H1 (cell line): ENCODE results near the gene UPP1. TPM values are rescaled to one million over a fixed set of nuclear protein-coding genes. Genes with fewer than 3 reads are reported as not detected.
A peak's percentile ranks its signal among the peaks of the same experiment; 100 is the strongest.

Experiments
- CTCF ChIA-PET: fragments of 300-600 bp; sonication (Branson Sonifier 250); formaldehyde crosslinking; loops from one replicate; lab custom pipeline; 2021; ENCODE audit not compliant: partially characterized antibody; lab: Charles Lee
- POLR2A ChIA-PET: fragments of 300-600 bp; sonication (Branson Sonifier 250); formaldehyde crosslinking; loops from one replicate; lab custom pipeline; 2021; ENCODE audit warnings: inconsistent platforms; ENCODE audit not compliant: partially characterized antibody; lab: Charles Lee
- DNase-seq, 2 experiments: peaks; one replicate each; pipeline versions ENCODE4 v3.0.0 to v3.0.0-alpha.2; 2010 to 2022; ENCODE audit warnings: low spot score in 2 of 2, low read depth in 1 of 2, mixed read lengths in 1 of 2
- FAIRE-seq: peaks from 2 replicates; lab custom pipeline; 2011; peaks lifted over from hg19 to GRCh38; lab: Jason Lieb, UNC
- H2AFZ ChIP-seq: 2 replicates; pipeline ENCODE4 v1.8.1; 2012; ENCODE audit warnings: low read length, inconsistent platforms
- H2AK5ac ChIP-seq: 2 replicates; pipeline ENCODE4 v1.6.1; 2013; ENCODE audit warnings: low read depth, low read length
- H2BK120ac ChIP-seq: replicated peaks from 2 replicates; pipeline ENCODE3; 2013; ENCODE audit warnings: low read depth, low read length, inconsistent platforms
- H2BK12ac ChIP-seq: 2 replicates; pipeline ENCODE4 v1.6.1; 2013; ENCODE audit warnings: low read depth, low read length
- H2BK15ac ChIP-seq: 2 replicates; pipeline ENCODE4 v1.6.1; 2013; ENCODE audit warnings: low read length
- H2BK20ac ChIP-seq: 2 replicates; pipeline ENCODE4 v1.6.1; 2013; ENCODE audit warnings: low read length
- H2BK5ac ChIP-seq: 2 replicates; pipeline ENCODE4 v1.6.1; 2013; ENCODE audit warnings: low read depth, low read length
- H3K14ac ChIP-seq: 2 replicates; pipeline ENCODE4 v1.6.1; 2013; ENCODE audit warnings: inconsistent platforms; ENCODE audit not compliant: insufficient read length
- H3K18ac ChIP-seq: 2 replicates; pipeline ENCODE4 v1.6.1; 2013; ENCODE audit warnings: low read length; ENCODE audit errors: extremely low read depth
- H3K23ac ChIP-seq: 2 replicates; pipeline ENCODE4 v1.6.1; 2013; ENCODE audit warnings: inconsistent platforms; ENCODE audit not compliant: insufficient read length
- H3K23me2 ChIP-seq: 2 replicates; pipeline ENCODE4 v1.6.1; 2013; ENCODE audit warnings: low read depth, low read length
- H3K27ac ChIP-seq: 2 replicates; pipeline ENCODE4 v1.6.1; 2011; ENCODE audit warnings: low read depth, low read length, inconsistent platforms
- H3K27me3 ChIP-seq, 4 experiments: replicated peaks in 1 of 4; 1 replicate in 1 of 4; 2 replicates in 3 of 4; pipeline versions ENCODE4 v1.6.1 to v1.8.1; 2011 to 2013; ENCODE audit warnings: low read length in 3 of 4, mild to moderate bottlenecking in 3 of 4, inconsistent platforms in 2 of 4, mixed read lengths in 2 of 4, moderate library complexity in 1 of 4; ENCODE audit not compliant: control insufficient read depth in 3 of 4, insufficient read depth in 3 of 4; ENCODE audit errors: extremely low read depth in 1 of 4
- H3K36me3 ChIP-seq, 4 experiments: 2 replicates each; pipeline versions ENCODE4 v1.6.1 to v1.8.1; 2011 to 2013; ENCODE audit warnings: mild to moderate bottlenecking in 4 of 4, low read length in 3 of 4, moderate library complexity in 2 of 4, control low read depth in 1 of 4, inconsistent platforms in 1 of 4; ENCODE audit not compliant: insufficient read depth in 4 of 4, control insufficient read depth in 2 of 4
- H3K4ac ChIP-seq: replicated peaks from 2 replicates; pipeline ENCODE3; 2013; ENCODE audit warnings: low read length, low read depth, mixed read lengths, inconsistent platforms; ENCODE audit not compliant: insufficient read length
- H3K4me1 ChIP-seq, 4 experiments: replicated peaks in 1 of 4; 1 replicate in 1 of 4; 2 replicates in 3 of 4; pipeline versions ENCODE4 v1.6.1 to v1.8.1; 2011 to 2013; ENCODE audit warnings: low read length in 3 of 4, inconsistent platforms in 2 of 4, mixed read lengths in 1 of 4; ENCODE audit not compliant: insufficient read depth in 4 of 4, control insufficient read depth in 3 of 4
- H3K4me2 ChIP-seq, 2 experiments: 2 replicates each; pipeline versions ENCODE4 v1.6.1 to v1.8.1; 2011 to 2013; ENCODE audit warnings: low read depth in 2 of 2, low read length in 2 of 2, control low read depth in 1 of 2, inconsistent platforms in 1 of 2, mild to moderate bottlenecking in 1 of 2; ENCODE audit not compliant: insufficient read depth in 1 of 2
- H3K4me3 ChIP-seq, 4 experiments: fragments of 200-600, 300-600 bp in 1 of 4; sonication (generic), shearing (Covaris generic), sonication (Bioruptor Twin) in 1 of 4; 2 replicates each; pipeline versions ENCODE4 v1.5.1 to v1.8.1; 2011 to 2016; ENCODE audit warnings: low read length in 4 of 4, low read depth in 3 of 4, control low read depth in 2 of 4, inconsistent platforms in 2 of 4, mild to moderate bottlenecking in 2 of 4, mixed read lengths in 1 of 4, moderate library complexity in 1 of 4; ENCODE audit not compliant: insufficient read depth in 2 of 4; ENCODE audit errors: extremely low read depth in 1 of 4
- H3K56ac ChIP-seq: replicated peaks from 2 replicates; pipeline ENCODE3; 2013; ENCODE audit warnings: low read depth, mild to moderate bottlenecking, mixed read lengths, low read length, inconsistent platforms; ENCODE audit not compliant: insufficient read length
- H3K79me1 ChIP-seq: 2 replicates; pipeline ENCODE4 v1.6.1; 2013; ENCODE audit warnings: low read depth, low read length, control low read depth
- H3K79me2 ChIP-seq, 2 experiments: 2 replicates each; pipeline versions ENCODE4 v1.6.1 to v1.8.1; 2012 to 2013; ENCODE audit warnings: low read length in 2 of 2, mild to moderate bottlenecking in 2 of 2, inconsistent platforms in 1 of 2; ENCODE audit not compliant: insufficient read depth in 2 of 2, control insufficient read depth in 1 of 2
- H3K9ac ChIP-seq, 4 experiments: replicated peaks in 1 of 4; 1 replicate in 1 of 4; 2 replicates in 3 of 4; pipeline versions ENCODE4 v1.6.1 to v1.8.1; 2011 to 2013; ENCODE audit warnings: low read depth in 3 of 4, low read length in 3 of 4, control low read depth in 2 of 4, mild to moderate bottlenecking in 2 of 4, moderate library complexity in 2 of 4, inconsistent platforms in 1 of 4; ENCODE audit errors: extremely low read depth in 1 of 4
- H3K9me3 ChIP-seq, 2 experiments: 2 replicates each; pipeline versions ENCODE4 v1.6.1 to v1.8.1; 2012 to 2013; ENCODE audit warnings: mild to moderate bottlenecking in 2 of 2, moderate library complexity in 2 of 2, control low read depth in 1 of 2, inconsistent platforms in 1 of 2, low read depth in 1 of 2, low read length in 1 of 2, mixed read lengths in 1 of 2; ENCODE audit not compliant: insufficient read depth in 2 of 2
- H4K20me1 ChIP-seq, 2 experiments: replicated peaks in 1 of 2; 2 replicates each; pipeline versions ENCODE3 to v1.8.1; 2011 to 2013; ENCODE audit warnings: inconsistent platforms in 2 of 2, low read length in 2 of 2, mild to moderate bottlenecking in 1 of 2; ENCODE audit not compliant: insufficient read depth in 2 of 2, control insufficient read depth in 1 of 2
- H4K5ac ChIP-seq: 2 replicates; pipeline ENCODE4 v1.6.1; 2013; ENCODE audit warnings: low read length, low read depth, mixed read lengths, inconsistent platforms; ENCODE audit not compliant: insufficient read length
- H4K8ac ChIP-seq: 2 replicates; pipeline ENCODE4 v1.8.0; 2013; ENCODE audit warnings: mild to moderate bottlenecking, moderate library complexity, low read length, inconsistent platforms; ENCODE audit not compliant: insufficient read depth; ENCODE audit errors: extremely low read depth
- H4K91ac ChIP-seq: replicated peaks from 2 replicates; pipeline ENCODE3; 2013; ENCODE audit warnings: low read length, mixed read lengths, inconsistent platforms; ENCODE audit not compliant: insufficient read length
- ATF3 ChIP-seq: IDR thresholded peaks from 2 replicates; pipeline ENCODE4 v1.6.1; 2011; ENCODE audit warnings: low read depth, mild to moderate bottlenecking, low read length; ENCODE audit not compliant: insufficient read depth
- E2F6 ChIP-seq: IDR thresholded peaks from 2 replicates; pipeline ENCODE4 v1.6.1; 2012; ENCODE audit warnings: inconsistent platforms
- HDAC2 ChIP-seq, 2 experiments: fragments of 300-600 bp in 1 of 2; sonication (generic) in 1 of 2; IDR thresholded peaks; 2 replicates each; pipeline ENCODE4 v1.6.1; 2011 to 2012; ENCODE audit warnings: low read depth in 2 of 2, low read length in 2 of 2, mild to moderate bottlenecking in 2 of 2, moderate library complexity in 2 of 2, borderline replicate concordance in 1 of 2, inconsistent platforms in 1 of 2
- RBBP5 ChIP-seq: IDR thresholded peaks from 2 replicates; pipeline ENCODE4 v1.7.1; 2012; ENCODE audit warnings: low read depth, mild to moderate bottlenecking, inconsistent platforms, low read length, moderate library complexity, borderline replicate concordance
- ZNF274 ChIP-seq: IDR thresholded peaks from 2 replicates; pipeline ENCODE4 v1.7.0; 2012; ENCODE audit warnings: low read length, borderline replicate concordance; ENCODE audit errors: extremely low read depth
- WGBS, 2 experiments: shearing (Covaris generic) in 1 of 2; methylation state at CpG; one replicate each; pipeline versions ENCODE4 v1.1.6 to v1.1.7; 2013 to 2015; ENCODE audit warnings: low lambda C conversion rate in 2 of 2, mixed read lengths in 2 of 2, inconsistent platforms in 1 of 2, low coverage in 1 of 2, missing lambda C conversion rate in 1 of 2; ENCODE audit not compliant: insufficient replicate concordance in 2 of 2, insufficient coverage in 1 of 2, insufficient read length in 1 of 2; ENCODE audit errors: extremely low coverage in 1 of 2, missing lambda C conversion rate in 1 of 2; 5-methylcytosine and 5-hydroxymethylcytosine counted together
- polyA plus RNA-seq, 7 experiments: library from polyadenylated mRNA; depleted of rRNA in 3 of 7; stranded (reverse) in 5 of 7; unstranded in 2 of 7; fragments of >200 nt in 5 of 7; fragments of 200-250 nt in 2 of 7; gene quantifications; 1 replicate in 5 of 7; 2 replicates in 1 of 7; 4 replicates in 1 of 7; pipeline versions ENCODE4 v1.2.1 to v1.2.3, GENCODE V29; 2011 to 2013; ENCODE audit warnings: missing spikeins in 2 of 7, mixed read lengths in 2 of 7
- total RNA-seq: library from RNA; stranded (reverse); fragmentation: NEBNext Ultra II Directional; extraction: Animal tissue kit (Norgen Biotek cat#: 25700); gene quantifications from 2 replicates; pipeline ENCODE4 v1.2.1, GENCODE V29; 2021

UPP1 gene
- total and polyA plus RNA-seq, 2 of the 8 experiments (the other 6 are each of a cell fraction or from before 2014, with no cell fraction given) = 40.7 to 46.2 TPM

GRCh38 chr7:48045195-48045765 lies 43.8 kb upstream of the UPP1 start:
- no peak overlapping the region for H3K14ac ChIP-seq
- WGBS, 2 experiments = 82% methylated on average over 9 of the region's 9 CpGs; no CpG with 5 or more reads in 1 of the 2 experiments

More at GRCh38 chr7:48045195-48045765, 43.8 kb upstream of the UPP1 start:
- DNase-seq = no peak
- Histone ChIP-seq H3K56ac (no peak overlapping the region), H2BK120ac (no peak overlapping the region), H4K20me1 (no peaks in the 10 kb centered on the region), H3K9ac (no peak overlapping the region), H3K9me3 (no peaks in the 10 kb centered on the region), H2BK5ac (no peak overlapping the region), H4K91ac (no peak overlapping the region), H3K4me1 (peaks cover 3 to 14% (median 6%) of the 10 kb centered on the region in 4 experiments; a peak in 6 of 7 replicates), H3K79me2 (no peaks in the 10 kb centered on the region), H3K18ac (no peak overlapping the region), H3K79me1 (no peaks in the 10 kb centered on the region), H4K8ac (no peak overlapping the region)
- CTCF ChIA-PET = interaction anchor here (0.9 to 2.0 kb wide), 3 partner anchors 43 to 65 kb away, joined by 3 to 7 read pairs (median 4); partner anchors contain the start of gene UPP1
- TF ChIP-seq E2F6 (peak; percentile 41; the same call in 1 of the 2 replicates), ATF3 (no peak), RBBP5 (no peak), HDAC2 (IDR thresholded peaks at IDR 0.05; ENCODE audit: borderline replicate concordance in 1 of 2, low read depth in 2 of 2, low read length in 2 of 2) (no peak), ZNF274 (no peak)
- TF ChIP-seq, all 59 proteins: peak for 1
- H3K27me3 ChIP-seq = no peaks in the 10 kb centered on the region
- no peak overlapping the region for H4K5ac ChIP-seq
- H2BK15ac ChIP-seq = no peak overlapping the region
- no peak overlapping the region for H2AFZ ChIP-seq
- no peak for FAIRE-seq
- H3K23ac ChIP-seq = no peak overlapping the region
- no peak overlapping the region for H3K4ac ChIP-seq
- H3K27ac ChIP-seq = no peak overlapping the region
- no peak overlapping the region for H2BK12ac ChIP-seq
- POLR2A ChIA-PET = interaction anchor here (0.8 kb wide), 1 partner anchor 18 kb away, joined by 3 read pairs; no protein-coding TSS in a partner anchor
- no peak overlapping the region for H2BK20ac ChIP-seq
- H3K36me3 ChIP-seq = no peaks in the 10 kb centered on the region
- H2AK5ac ChIP-seq = no peak overlapping the region
- no peak overlapping the region for H3K4me2 ChIP-seq
- H3K23me2 ChIP-seq = no peaks in the 10 kb centered on the region; the same call in 1 of the 2 replicates
- no peak overlapping the region for H3K4me3 ChIP-seq
